Glomerular visceral epithelial cell (primary cell): ENCODE results near the gene FOLR2.
A peak's percentile ranks its signal among the peaks of the same experiment; 100 is the strongest.
"Not testable (repeated sequence)": the region's sequence is repeated elsewhere in the genome, so short reads cannot be mapped to it uniquely, and the experiment has no call there.

ENCODE experiments used
- DNase-seq: peaks from one replicate; pipeline ENCODE4 v3.0.0-alpha.2; 2016; ENCODE audit errors: extremely low spot score

FOLR2 gene

DNA sequence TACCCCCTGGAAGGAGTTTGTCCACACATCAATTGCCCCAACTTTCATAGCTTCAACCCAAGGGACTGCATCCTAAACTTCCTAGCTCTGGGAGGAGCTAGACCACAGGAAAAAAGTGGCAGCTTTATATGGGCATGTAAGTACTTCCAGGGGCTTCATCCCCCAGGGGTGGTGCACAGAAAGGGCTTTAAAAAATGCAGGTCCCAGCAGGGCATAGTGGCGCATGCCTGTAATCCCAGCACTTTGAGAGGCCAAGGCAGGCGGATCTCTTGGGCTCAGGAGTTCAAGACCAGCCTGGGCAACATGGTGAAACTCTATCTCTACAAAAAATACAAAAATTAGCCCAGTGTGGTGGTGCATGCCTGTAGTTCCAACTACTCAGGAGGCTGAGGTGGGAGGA lies 9.8 kb upstream of the FOLR2 start:
- DNase-seq: not testable (repeated sequence)

DNA sequence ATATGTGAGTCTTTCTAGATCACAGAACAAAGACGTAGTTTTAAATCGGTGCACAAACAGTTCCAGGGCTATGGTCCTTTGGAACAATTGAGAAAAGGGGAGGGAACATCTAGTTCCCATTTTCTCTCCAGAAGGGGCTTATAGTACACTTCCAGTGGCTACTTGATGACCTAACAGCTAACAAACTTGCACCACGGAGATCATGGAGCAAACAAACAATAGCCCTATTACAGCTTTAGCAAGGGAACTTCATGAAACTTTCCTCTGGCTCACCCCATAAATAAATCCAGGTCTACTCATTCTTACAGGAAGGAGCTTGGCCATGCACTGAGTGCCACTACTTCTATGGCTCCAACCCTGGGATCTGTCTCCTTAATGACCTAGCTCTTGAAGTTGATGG lies 8.3 kb upstream of the FOLR2 start:
- no peak for DNase-seq

DNA sequence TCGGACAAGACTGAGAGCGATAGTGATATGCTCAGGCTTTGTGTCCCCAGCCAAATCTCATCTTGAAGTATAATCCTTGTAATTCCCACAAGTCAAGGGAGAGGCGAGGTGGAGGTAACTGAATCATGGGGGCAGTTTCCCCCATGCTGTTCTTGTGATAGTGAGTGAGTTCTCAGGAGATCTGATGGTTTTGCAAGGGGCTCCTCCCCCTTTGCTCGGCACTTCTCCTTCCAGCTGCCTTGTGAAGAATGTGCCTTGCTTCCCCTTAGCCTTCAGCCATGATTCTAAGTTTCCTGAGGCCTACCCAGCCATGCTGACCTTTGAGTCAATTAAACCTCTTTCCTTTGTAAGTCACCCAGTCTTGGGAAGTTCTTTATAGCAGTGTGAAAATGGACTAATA lies 7.5 kb upstream of the FOLR2 start:
- no peak for DNase-seq

DNA sequence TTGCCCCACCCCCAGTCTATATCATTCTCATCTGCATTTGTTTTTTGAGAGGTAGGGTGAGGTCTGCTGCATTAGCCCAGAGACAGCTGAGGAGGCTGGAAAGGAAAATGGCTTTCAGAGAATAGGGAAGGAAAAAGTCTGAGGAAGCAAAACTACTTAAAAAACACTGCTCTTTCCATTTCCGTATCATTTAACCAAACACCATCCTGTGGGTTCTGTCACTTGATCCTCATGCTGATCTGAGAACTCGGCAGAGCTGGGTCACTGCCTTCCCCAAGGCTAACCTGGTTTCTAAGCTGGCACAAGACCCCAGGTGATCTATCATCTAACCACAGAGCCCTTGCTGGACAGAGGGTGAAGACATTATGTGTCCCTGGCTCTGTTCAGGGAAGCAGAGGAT lies 1.2 kb downstream of the FOLR2 start:
- DNase-seq: no peak

DNA sequence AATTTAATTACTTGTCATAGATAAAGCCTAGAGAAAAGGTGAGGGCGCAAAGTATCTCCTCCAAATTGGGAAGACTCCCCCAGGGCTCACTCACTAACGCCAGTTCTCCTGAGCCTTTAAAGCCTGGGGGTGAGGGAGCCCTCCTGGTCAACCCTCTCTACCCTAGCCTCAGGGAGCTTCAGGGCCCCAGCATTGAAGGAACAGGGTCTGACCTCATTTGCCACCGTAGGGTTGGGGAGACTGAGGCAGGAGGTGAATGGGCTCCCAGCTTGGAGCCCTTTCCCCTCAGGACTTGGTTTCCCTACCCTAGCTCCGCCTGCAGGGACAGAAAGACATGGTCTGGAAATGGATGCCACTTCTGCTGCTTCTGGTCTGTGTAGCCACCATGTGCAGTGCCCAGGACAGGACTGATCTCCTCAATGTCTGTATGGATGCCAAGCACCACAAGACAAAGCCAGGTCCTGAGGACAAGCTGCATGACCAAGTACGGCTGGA lies 1.7 kb downstream of the FOLR2 start:
- DNase-seq: no peak

DNA sequence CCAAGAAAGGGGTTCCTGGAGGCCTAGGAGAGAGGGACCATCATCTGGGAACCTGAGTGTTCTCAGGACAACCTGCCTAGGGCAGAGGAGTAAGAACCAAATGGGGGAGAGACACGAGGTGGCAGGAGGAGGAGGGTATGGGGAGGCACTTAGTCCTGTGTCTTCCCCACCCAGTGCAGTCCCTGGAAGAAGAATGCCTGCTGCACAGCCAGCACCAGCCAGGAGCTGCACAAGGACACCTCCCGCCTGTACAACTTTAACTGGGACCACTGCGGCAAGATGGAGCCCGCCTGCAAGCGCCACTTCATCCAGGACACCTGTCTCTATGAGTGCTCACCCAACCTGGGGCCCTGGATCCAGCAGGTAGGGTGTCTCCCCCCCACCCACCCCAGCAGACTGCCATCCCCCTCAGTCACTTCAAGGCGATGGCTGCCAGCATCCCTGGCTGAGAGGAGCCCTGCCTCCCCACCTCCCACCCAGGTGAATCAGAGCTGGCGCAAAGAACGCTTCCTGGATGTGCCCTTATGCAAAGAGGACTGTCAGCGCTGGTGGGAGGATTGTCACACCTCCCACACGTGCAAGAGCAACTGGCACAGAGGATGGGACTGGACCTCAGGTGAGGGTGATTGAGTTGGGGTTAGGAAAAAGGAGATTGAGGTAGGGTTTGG lies 4.2 kb downstream of the FOLR2 start:
- DNase-seq: no peak

DNA sequence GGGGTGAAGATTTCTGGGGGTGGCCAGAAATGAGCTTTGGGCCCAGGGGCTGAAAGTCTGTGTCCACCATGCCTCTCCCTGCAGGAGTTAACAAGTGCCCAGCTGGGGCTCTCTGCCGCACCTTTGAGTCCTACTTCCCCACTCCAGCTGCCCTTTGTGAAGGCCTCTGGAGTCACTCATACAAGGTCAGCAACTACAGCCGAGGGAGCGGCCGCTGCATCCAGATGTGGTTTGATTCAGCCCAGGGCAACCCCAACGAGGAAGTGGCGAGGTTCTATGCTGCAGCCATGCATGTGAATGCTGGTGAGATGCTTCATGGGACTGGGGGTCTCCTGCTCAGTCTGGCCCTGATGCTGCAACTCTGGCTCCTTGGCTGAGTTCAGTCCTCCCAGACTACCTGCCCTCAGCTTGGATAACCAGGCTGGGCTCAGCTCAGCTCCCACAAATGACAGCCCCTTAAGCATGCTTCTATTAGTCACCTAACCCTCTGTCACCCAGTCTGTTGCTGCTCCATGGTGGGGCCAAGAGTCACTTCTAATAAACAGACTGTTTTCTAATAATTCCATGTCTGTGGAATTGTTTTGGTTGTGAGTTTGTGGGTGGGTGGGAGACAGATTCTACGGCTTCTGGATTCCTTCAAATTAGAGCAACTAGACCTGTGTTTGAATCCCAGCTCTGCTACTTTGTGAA lies 4.9 kb downstream of the FOLR2 start:
- DNase-seq: no peak

DNA sequence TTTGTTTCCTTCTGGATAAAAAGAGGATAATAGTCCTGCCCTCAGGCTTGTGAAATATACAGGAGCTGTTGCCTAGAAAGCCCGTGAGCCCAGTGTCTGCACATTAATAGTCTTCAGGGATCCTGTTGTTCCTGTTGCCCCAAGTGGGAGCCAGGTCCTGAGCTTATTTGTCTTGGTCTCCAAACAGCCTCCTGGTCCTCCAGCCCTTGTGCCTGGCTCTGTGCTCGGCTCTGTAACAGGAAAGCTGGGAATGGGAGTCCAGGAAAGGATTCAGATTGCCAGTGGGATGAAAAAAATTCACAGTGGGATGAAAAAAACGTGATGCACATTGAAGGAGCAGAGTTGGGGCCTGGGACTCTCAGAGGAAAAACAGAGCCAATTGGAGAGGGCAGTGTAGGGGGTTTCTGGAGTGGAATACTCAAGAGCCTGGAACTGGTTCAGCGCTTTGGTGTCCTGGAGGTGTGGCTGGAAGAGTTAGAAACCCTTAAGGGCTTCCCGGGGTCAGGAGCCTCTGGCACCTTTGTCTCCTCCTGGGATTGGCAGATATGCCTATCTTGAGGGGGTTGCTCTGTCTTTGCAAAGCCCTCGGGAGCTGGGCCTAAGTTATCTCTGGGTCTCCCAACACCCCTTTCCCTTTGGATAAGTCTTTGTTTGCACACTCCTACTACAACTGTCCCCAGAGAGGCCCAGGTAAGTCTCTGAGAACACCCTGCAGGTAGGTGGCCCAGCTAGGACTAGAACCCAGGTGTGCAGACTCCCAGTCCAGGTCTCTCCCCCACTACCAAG lies 5.7 kb downstream of the FOLR2 start:
- no peak for DNase-seq

DNA sequence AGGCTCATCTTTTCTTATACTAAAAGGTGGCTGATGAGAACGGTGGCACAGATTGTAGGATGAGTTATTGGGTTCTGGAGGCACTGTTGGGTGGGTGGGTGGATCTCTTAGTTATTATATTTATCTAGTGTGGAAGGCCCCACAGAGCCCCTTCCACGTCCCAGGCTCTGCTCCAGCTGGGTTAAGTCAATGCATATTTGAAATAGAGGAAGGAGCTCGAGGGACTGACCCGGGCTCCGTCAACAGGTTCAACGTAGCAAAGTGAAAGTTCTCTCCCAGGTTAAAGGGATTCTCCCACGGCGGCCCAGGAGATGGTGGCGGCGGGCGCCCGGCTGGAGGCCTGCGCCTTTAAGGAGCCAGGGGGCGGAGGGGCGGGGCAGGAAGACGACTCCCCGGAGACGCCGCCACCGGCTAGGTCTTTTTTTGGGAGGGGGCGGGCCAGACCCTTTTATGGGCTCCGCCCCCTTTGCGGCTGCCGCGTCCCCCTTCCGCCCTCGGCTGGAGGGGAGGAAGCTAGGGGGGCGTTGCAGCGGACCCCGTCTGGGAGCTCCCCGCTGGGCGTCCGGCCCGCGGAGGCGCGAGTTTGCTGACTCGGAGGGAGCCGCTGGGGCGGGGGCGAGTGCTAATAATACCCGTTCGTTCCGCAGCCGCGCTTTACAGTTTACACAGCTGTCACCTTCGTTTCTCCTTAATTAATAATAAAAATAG lies 6.5 kb downstream of the FOLR2 start:
- DNase-seq: peak; percentile 93

DNA sequence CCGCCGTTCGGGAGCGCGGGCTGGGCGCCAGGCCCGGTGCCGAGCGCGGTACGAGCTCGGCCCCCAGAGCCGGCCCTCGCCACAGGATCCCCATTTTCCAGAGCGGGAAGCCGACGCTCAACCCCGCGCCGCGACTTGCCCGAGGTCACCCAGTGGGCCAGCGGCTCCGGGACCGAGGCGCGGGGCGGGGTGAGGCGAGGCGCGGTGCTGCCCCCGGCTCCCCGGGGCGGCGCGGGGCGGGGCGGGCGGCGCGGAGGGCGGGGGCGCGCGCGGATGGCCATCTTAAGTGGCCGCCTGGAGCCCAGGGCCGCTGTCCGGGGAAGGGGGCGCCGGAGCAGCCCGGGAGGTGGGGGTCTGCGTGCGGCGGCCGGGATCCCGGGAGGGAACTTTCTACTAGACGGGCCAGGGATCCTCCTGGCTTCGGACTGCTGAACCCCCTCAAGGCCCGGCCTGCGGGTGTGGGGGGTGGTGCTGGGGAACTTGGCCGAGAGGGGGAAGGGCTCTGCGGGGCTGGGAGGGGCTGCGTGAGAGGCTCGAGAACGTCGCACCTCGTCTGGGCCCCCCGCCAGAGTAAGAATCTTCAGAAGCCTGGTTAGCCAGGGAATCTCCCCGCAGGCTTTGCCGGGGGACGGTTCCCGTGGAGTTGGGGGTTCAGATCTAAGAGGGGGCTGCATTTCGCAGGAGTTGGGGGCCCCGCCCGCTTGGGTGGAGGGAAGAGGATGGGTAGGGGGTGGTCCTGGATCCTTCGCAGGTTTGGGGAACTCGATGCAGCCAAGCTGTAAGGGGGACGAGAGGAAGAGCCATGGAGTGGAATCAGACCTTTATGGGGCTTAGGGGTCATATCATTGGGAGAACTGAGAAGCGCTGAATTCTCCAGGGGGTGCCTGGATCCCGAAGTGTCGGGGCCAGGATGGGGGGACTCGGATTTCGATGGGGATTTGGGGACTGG lies 7.3 kb downstream of the FOLR2 start:
- peak; percentile 69 for DNase-seq

DNA sequence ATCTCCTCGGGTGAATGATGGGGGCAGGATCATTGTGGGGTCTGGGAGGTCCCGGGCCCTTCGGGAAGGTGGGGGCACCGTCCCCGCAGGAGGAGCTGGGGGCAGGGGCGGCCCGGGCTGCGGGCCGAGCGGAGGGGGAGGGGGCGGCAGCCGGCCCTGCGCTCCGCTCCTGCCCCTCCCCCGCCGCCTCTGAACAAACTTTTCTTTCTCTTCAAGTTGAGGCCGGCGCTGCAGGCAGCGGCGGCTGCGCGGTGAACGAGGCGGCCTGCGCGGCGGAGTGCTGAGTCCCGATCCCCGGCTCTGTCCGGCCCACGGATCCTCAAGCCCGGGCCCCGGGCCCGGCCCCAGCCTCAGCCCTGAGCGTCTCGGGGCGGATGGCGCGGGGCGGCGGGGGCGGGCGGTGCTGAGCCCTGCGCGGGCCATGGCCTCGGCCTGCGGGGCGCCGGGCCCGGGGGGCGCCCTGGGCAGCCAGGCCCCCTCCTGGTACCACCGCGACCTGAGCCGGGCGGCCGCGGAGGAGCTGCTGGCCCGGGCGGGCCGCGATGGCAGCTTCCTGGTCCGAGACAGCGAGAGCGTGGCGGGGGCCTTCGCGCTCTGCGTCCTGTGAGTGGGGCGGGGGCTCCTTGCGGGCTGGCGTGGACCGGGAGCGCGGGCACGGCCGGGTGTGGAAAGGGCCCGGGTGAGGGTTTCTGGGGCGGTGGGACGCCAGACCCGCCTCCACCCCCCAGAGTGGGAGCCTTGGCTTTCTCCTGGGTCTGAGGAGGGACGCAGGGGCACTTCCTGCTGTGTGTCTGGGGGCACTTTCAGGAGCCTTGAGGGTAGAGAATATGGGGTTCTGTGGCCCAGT lies 8.2 kb downstream of the FOLR2 start, which contains the start of gene INPPL1:
Gene INPPL1 (plus strand): TSS at position 204 of the 847 bp plus-strand sequence. CDS start 218 bp downstream, at position 422.
- DNase-seq: peak; percentile 27

DNA sequence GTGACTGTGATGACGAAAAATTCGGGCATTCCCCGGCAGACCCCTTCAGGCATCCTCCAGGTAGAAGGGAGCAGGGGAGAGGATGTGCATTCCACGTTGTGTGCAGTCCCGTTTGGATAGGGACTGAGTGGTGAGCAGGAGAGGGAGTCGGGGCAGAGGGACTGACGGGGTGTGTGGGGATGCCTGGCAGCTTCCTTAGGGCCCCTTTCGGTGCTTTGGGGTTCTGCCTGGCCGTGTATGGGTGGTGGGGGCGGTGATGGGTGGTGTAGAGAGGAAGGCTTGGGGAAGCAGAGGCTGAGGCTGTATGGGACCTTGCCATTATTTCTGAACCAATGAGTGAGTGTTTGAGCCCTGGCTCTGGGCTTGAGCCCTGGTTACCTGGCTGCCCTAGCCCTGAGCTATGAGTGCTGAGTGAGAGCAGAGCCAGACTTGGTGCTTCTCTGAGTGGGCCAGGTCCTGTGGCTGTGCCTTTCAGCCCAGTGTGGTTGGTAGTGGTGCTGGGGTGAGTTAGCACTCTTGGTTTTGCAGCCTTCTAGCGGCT lies 8.9 kb downstream of the FOLR2 start:
- no peak for DNase-seq

DNA sequence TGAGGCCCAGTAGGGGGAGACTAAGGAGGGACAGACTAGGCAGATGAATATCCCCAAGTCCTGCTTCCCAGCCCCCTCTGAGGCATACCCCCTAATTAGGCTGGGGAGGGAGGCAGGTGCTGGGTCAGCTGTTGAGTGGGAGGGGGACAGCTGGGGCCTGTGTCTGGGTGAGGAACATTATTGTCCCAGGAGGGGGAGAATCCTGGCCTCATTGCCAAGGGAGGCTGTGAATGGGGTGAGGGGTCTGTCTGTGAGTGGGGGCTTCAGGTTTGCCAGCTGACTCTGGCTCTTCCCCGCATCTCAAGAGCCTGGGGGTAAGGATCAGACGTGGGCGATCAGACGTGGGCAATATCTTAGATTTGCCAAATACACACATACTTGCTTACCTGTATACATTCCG lies 10.1 kb downstream of the FOLR2 start:
- DNase-seq: no peak

DNA sequence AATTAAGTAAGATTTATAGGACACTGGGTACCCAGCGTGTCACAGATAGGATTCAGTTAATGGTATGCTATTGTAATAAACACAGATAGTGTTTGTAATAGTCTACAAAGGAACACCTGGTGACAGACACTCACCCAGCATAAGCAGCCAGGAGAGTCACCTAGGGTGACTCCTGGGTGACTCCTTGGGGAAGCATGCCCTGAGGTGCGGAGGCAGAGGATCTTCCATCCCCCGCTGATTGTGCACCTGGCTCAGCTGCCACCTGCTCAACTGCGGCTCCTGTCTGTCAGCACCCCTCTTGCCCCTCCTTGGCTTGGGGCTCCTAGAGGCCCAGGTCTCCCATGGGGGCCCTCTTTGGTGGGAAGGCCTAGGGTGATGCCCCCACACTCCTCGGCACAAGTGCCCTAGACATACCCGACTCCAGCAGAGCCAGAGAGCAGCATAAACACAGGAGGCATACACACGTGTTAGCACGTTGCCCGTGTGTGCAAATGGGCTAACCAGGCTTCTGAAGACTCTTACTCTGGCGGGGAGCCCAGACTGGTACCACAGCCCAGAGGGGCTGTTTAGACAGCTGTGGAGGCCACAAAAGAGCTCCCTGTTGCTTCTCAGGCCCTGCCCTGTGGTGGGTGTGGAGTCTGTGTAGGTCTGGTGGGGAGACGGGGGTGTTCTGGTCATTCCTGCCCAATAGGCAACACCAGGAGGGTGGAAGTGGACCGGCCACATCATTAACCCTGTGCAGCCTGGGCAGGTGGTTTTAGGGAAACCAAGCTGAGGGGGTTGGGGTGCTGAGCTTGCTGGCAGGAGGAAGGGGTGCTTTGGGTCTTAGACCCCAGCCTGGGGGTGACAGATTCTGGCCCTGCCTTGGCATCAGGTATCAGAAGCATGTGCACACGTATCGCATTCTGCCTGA lies 11.0 kb downstream of the FOLR2 start:
- no peak for DNase-seq

DNA sequence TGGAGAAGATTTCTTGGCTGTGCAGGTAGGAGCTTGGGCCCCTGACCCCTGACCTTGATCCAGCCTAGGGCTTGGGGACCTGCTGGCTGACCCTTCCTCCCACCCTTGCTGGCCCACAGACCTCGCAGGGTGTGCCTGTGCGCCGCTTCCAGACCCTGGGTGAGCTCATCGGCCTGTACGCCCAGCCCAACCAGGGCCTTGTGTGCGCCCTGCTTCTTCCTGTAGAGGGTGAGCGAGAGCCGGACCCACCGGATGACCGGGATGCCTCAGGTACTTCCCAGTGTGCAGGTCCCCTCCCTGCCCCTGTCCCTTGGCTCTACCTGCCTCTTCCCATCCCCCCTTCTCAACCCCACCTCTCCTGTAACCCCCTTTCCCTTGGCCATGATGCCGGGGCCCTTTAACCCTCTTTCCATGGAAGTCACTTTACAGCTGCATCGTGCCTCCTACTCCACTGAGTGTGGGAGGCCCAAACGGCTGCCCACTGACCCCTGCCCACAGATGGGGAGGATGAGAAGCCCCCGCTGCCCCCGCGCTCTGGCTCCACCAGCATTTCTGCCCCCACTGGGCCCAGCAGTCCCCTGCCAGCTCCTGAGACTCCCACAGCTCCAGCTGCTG lies 11.7 kb downstream of the FOLR2 start:
- no peak for DNase-seq

DNA sequence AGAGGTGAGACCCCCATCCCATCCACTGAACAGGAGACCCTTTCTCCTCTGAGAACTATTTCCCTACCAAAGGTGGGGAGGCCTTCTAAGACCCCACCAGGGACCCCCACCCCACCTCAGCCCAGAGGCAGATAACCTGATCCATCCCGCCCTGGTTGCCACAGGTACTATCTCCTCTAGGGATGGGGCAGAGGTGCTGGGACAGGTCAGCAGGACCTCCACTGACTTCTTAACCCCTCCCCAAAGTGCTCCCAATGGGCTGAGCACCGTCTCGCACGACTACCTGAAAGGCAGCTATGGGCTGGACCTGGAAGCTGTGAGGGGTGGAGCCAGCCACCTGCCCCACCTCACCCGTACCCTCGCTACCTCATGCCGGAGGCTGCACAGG lies 12.2 kb downstream of the FOLR2 start:
- no peak for DNase-seq

DNA sequence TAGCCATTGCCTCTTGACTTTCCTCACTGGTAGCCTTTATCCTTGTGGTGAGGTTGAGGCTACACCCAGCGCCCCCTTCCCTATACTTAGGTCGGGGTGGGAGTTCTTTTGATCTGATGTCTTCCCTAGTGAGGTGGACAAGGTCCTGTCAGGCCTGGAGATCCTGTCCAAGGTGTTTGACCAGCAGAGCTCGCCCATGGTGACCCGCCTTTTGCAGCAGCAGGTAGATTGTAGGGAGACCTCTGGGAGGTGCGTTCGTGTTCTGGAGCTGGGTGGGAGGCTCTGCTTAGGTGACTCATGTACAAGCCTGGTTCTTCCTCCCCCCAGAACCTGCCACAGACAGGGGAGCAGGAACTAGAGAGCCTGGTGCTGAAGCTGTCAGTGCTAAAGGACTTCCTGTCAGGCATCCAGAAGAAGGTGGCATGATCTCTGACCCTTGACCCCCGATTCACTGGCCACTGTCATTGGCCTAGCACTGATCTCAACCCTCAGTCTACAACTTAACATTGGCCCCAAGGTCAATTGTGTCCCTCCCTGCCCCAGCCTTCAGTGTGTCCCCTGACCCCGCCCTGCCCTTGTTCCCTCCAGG lies 12.8 kb downstream of the FOLR2 start:
- no peak for DNase-seq
